ENCODE measurements around the gene SARDH. TPM values are rescaled to one million over a fixed set of nuclear protein-coding genes. Genes with fewer than 3 reads are reported as not detected.

Gene SARDH
- total and polyA plus RNA-seq, 3 experiments from 2014 or later: 1.3 to 2.0 (median 1.8) TPM

- CTCF ChIA-PET: no interaction called here
- Mint-ChIP-seq H3K4me3 (no peak overlapping the region), H3K27me3 (peaks cover 0 to 2% of the 10 kb centered on the region in 2 donors), H3K9me3 (no peaks in the 10 kb centered on the region), H3K36me3 (no peaks in the 10 kb centered on the region), H3K27ac (peak overlapping the region in 1 of 8 donors; percentile 90), H3K4me1 (peaks cover 0 to 14% (median 6%) of the 10 kb centered on the region in 3 donors)
- POLR2A ChIA-PET: no interaction called here
- H3K27ac ChIP-seq (ENCODE audit: low read depth, low read length): no peak overlapping the region
- peaks cover 15% of the 10 kb centered on the region for H3K4me1 ChIP-seq (ENCODE audit: insufficient read depth, low read length)
- H3K9me3 ChIP-seq (ENCODE audit: low read length): no peaks in the 10 kb centered on the region
- DNase-seq: no peak
- H3K36me3 ChIP-seq (ENCODE audit: insufficient read depth, low read length): no peaks in the 10 kb centered on the region
- no peak overlapping the region for H3K4me3 ChIP-seq (ENCODE audit: low read length)
- H3K27me3 ChIP-seq (ENCODE audit: insufficient read depth, low read length, poor library complexity, severe bottlenecking): no peaks in the 10 kb centered on the region
These were observed 2.2 kb downstream of the SARDH start for GRCh38 chr9:133735931-133736330.

- CTCF ChIA-PET: no interaction called here
- POLR2A ChIA-PET: no interaction called here
These were observed 2.8 kb downstream of the SARDH start for GRCh38 chr9:133735415-133735775.

GRCh38 chr9:133734590-133735414 is 3.4 kb downstream of the SARDH start:
- no peaks in the 10 kb centered on the region for H3K9me3 Mint-ChIP-seq
- Histone ChIP-seq H3K27ac (ENCODE audit: low read depth, low read length) (no peak overlapping the region), H3K4me1 (ENCODE audit: insufficient read depth, low read length) (peaks cover 15% of the 10 kb centered on the region), H3K27me3 (ENCODE audit: insufficient read depth, low read length, poor library complexity, severe bottlenecking) (no peaks in the 10 kb centered on the region), H3K4me3 (ENCODE audit: low read length) (no peak overlapping the region), H3K9me3 (ENCODE audit: low read length) (no peaks in the 10 kb centered on the region), H3K36me3 (ENCODE audit: insufficient read depth, low read length) (no peaks in the 10 kb centered on the region)
- H3K36me3 Mint-ChIP-seq: no peaks in the 10 kb centered on the region
- H3K27ac Mint-ChIP-seq: no peak overlapping the region
- ChIA-PET POLR2A (no interaction called here), CTCF (interaction anchor here (0.6 kb wide), 1 partner anchor 11 kb away, joined by 3 read pairs; no protein-coding TSS in a partner anchor)
- DNase-seq: no peak
- H3K4me1 Mint-ChIP-seq: peaks cover 0 to 14% (median 6%) of the 10 kb centered on the region in 3 donors
- peaks cover 0 to 2% of the 10 kb centered on the region in 2 donors for H3K27me3 Mint-ChIP-seq
- no peak overlapping the region for H3K4me3 Mint-ChIP-seq

More at GRCh38 chr9:133735415-133735775, 2.8 kb downstream of the SARDH start:
- Mint-ChIP-seq H3K4me3 (no peak overlapping the region), H3K9me3 (no peaks in the 10 kb centered on the region), H3K4me1 (peaks cover 0 to 14% (median 6%) of the 10 kb centered on the region in 3 donors), H3K36me3 (no peaks in the 10 kb centered on the region), H3K27me3 (peaks cover 0 to 2% of the 10 kb centered on the region in 2 donors), H3K27ac (no peak overlapping the region)
- Histone ChIP-seq H3K4me3 (ENCODE audit: low read length) (no peak overlapping the region), H3K4me1 (ENCODE audit: insufficient read depth, low read length) (peaks cover 15% of the 10 kb centered on the region), H3K36me3 (ENCODE audit: insufficient read depth, low read length) (no peaks in the 10 kb centered on the region), H3K27me3 (ENCODE audit: insufficient read depth, low read length, poor library complexity, severe bottlenecking) (no peaks in the 10 kb centered on the region), H3K9me3 (ENCODE audit: low read length) (no peaks in the 10 kb centered on the region), H3K27ac (ENCODE audit: low read depth, low read length) (no peak overlapping the region)
- no peak for DNase-seq

GRCh38 chr9:133733796-133734533 is 4.2 kb downstream of the SARDH start:
- Mint-ChIP-seq H3K4me1 (peaks cover 0 to 11% (median 5%) of the 10 kb centered on the region in 3 donors), H3K27me3 (peaks cover 0 to 2% of the 10 kb centered on the region in 2 donors), H3K36me3 (no peaks in the 10 kb centered on the region), H3K27ac (no peak overlapping the region), H3K4me3 (no peak overlapping the region), H3K9me3 (no peaks in the 10 kb centered on the region)
- Histone ChIP-seq H3K4me3 (ENCODE audit: low read length) (no peak overlapping the region), H3K27me3 (ENCODE audit: insufficient read depth, low read length, poor library complexity, severe bottlenecking) (no peaks in the 10 kb centered on the region), H3K9me3 (ENCODE audit: low read length) (no peaks in the 10 kb centered on the region), H3K4me1 (ENCODE audit: insufficient read depth, low read length) (peaks cover 14% of the 10 kb centered on the region), H3K36me3 (ENCODE audit: insufficient read depth, low read length) (no peaks in the 10 kb centered on the region), H3K27ac (ENCODE audit: low read depth, low read length) (no peak overlapping the region)
- CTCF ChIA-PET: interaction anchor here (2.7 kb wide), 1 partner anchor 9 kb away, joined by 12 read pairs; no protein-coding TSS in a partner anchor
- POLR2A ChIA-PET: no interaction called here
- no peak for DNase-seq

GRCh38 chr9:133733421-133733795 is 4.7 kb downstream of the SARDH start:
- Histone ChIP-seq H3K9me3 (ENCODE audit: low read length) (no peaks in the 10 kb centered on the region), H3K4me3 (ENCODE audit: low read length) (no peak overlapping the region), H3K36me3 (ENCODE audit: insufficient read depth, low read length) (no peaks in the 10 kb centered on the region), H3K27me3 (ENCODE audit: insufficient read depth, low read length, poor library complexity, severe bottlenecking) (no peaks in the 10 kb centered on the region), H3K27ac (ENCODE audit: low read depth, low read length) (no peak overlapping the region), H3K4me1 (ENCODE audit: insufficient read depth, low read length) (peaks cover 8% of the 10 kb centered on the region)
- CTCF ChIA-PET: interaction anchor here (2.7 kb wide), 1 partner anchor 9 kb away, joined by 12 read pairs; no protein-coding TSS in a partner anchor
- H3K9me3 Mint-ChIP-seq: no peaks in the 10 kb centered on the region
- H3K36me3 Mint-ChIP-seq: no peaks in the 10 kb centered on the region
- DNase-seq: no peak
- POLR2A ChIA-PET: no interaction called here
- H3K4me3 Mint-ChIP-seq: no peak overlapping the region
- no peak overlapping the region for H3K27ac Mint-ChIP-seq
- peaks cover 0 to 3% of the 10 kb centered on the region in 2 donors for H3K27me3 Mint-ChIP-seq
- H3K4me1 Mint-ChIP-seq: peaks cover 0 to 5% (median 2%) of the 10 kb centered on the region in 3 donors

GRCh38 chr9:133732639-133733408 is 5.3 kb downstream of the SARDH start:
- ChIA-PET CTCF (interaction anchor here (2.7 kb wide), 1 partner anchor 10 kb away, joined by 12 read pairs; no protein-coding TSS in a partner anchor), POLR2A (no interaction called here)
- Mint-ChIP-seq H3K4me3 (peak overlapping the region in 1 of 7 donors; percentile 63), H3K27ac (no peak overlapping the region), H3K36me3 (no peaks in the 10 kb centered on the region), H3K27me3 (peaks cover 0 to 4% of the 10 kb centered on the region in 2 donors), H3K4me1 (peaks cover 0 to 2% (median under 1%) of the 10 kb centered on the region in 3 donors), H3K9me3 (no peaks in the 10 kb centered on the region)
- H3K9me3 ChIP-seq (ENCODE audit: low read length): no peaks in the 10 kb centered on the region
- H3K27me3 ChIP-seq (ENCODE audit: insufficient read depth, low read length, poor library complexity, severe bottlenecking): no peaks in the 10 kb centered on the region
- peaks cover 2% of the 10 kb centered on the region for H3K4me1 ChIP-seq (ENCODE audit: insufficient read depth, low read length)
- H3K4me3 ChIP-seq (ENCODE audit: low read length): no peak overlapping the region
- H3K36me3 ChIP-seq (ENCODE audit: insufficient read depth, low read length): no peaks in the 10 kb centered on the region
- no peak overlapping the region for H3K27ac ChIP-seq (ENCODE audit: low read depth, low read length)
- DNase-seq: no peak

- no peak overlapping the region for H3K4me3 Mint-ChIP-seq
- Histone ChIP-seq H3K9me3 (ENCODE audit: low read length) (no peaks in the 10 kb centered on the region), H3K4me3 (ENCODE audit: low read length) (no peak overlapping the region), H3K27ac (ENCODE audit: low read depth, low read length) (no peak overlapping the region), H3K36me3 (ENCODE audit: insufficient read depth, low read length) (no peaks in the 10 kb centered on the region), H3K27me3 (ENCODE audit: insufficient read depth, low read length, poor library complexity, severe bottlenecking) (no peaks in the 10 kb centered on the region), H3K4me1 (ENCODE audit: insufficient read depth, low read length) (peaks cover 2% of the 10 kb centered on the region)
- POLR2A ChIA-PET: no interaction called here
- DNase-seq: no peak
- peaks cover under 1 to 4% of the 10 kb centered on the region in 2 donors for H3K27me3 Mint-ChIP-seq
- no peaks in the 10 kb centered on the region for H3K36me3 Mint-ChIP-seq
- CTCF ChIA-PET: interaction anchor here (2.7 kb wide), 1 partner anchor 11 kb away, joined by 12 read pairs; no protein-coding TSS in a partner anchor
- no peak overlapping the region for H3K27ac Mint-ChIP-seq
- no peaks in the 10 kb centered on the region for H3K9me3 Mint-ChIP-seq
- peaks cover under 1 to 2% (median under 1%) of the 10 kb centered on the region in 3 donors for H3K4me1 Mint-ChIP-seq
These were observed 6.1 kb downstream of the SARDH start for GRCh38 chr9:133731876-133732638.
